HG02981 (cell line): ENCODE results near the gene ALG12.
"Not testable (repeated sequence)": the region's sequence is repeated elsewhere in the genome, so short reads cannot be mapped to it uniquely, and the experiment has no call there.

Experiments
- ATAC-seq: cut with Tn5 transposase; IDR thresholded peaks from one replicate; pipeline ENCODE4 v1.9.1; 2021; ENCODE audit warnings: mild to moderate bottlenecking, moderate library complexity; ENCODE audit not compliant: unreplicated experiment

Gene ALG12

GRCh38 chr22:49946612-49947295 lies 28.5 kb upstream of the ALG12 start:
- no peak for ATAC-seq

GRCh38 chr22:49945042-49945794 lies 27.0 kb upstream of the ALG12 start:
- ATAC-seq: not testable (repeated sequence)

GRCh38 chr22:49944399-49944891 lies 26.2 kb upstream of the ALG12 start:
- no peak for ATAC-seq

GRCh38 chr22:49943771-49944398 lies 25.6 kb upstream of the ALG12 start:
- ATAC-seq: no peak

GRCh38 chr22:49943405-49943765 lies 25.1 kb upstream of the ALG12 start:
- no peak for ATAC-seq

- no peak for ATAC-seq
These were observed 24.5 kb upstream of the ALG12 start for GRCh38 chr22:49942565-49943404.

- no peak for ATAC-seq
These were observed 23.5 kb upstream of the ALG12 start for GRCh38 chr22:49941507-49942316.

- no peak for ATAC-seq
These were observed 20.4 kb upstream of the ALG12 start for GRCh38 chr22:49938565-49939136.

GRCh38 chr22:49937758-49938564 lies 19.7 kb upstream of the ALG12 start:
- ATAC-seq: no peak

- no peak for ATAC-seq
These were observed 18.9 kb upstream of the ALG12 start for GRCh38 chr22:49936973-49937757.

- ATAC-seq: peak; percentile 53
These were observed 18.1 kb upstream of the ALG12 start for GRCh38 chr22:49936018-49936972.

GRCh38 chr22:49935561-49935960 lies 17.3 kb upstream of the ALG12 start:
- ATAC-seq: no peak

- no peak for ATAC-seq
These were observed 16.8 kb upstream of the ALG12 start for GRCh38 chr22:49934891-49935557.

- no peak for ATAC-seq
These were observed 16.1 kb upstream of the ALG12 start for GRCh38 chr22:49934160-49934890.

GRCh38 chr22:49933236-49934159 lies 15.3 kb upstream of the ALG12 start:
- ATAC-seq: no peak
